ENCODE measurements around the gene EXT2. TPM values are rescaled to one million over a fixed set of nuclear protein-coding genes. Genes with fewer than 3 reads are reported as not detected.
A peak's percentile ranks its signal among the peaks of the same experiment; 100 is the strongest.

EXT2 gene
- total and polyA plus RNA-seq, 10 of the 15 experiments (the other 5 are each of a cell fraction or from before 2014, with no cell fraction given) = 3.8 to 31.4 (median 17.9) TPM

GRCh38 chr11:44095506-44096359, at the start of gene EXT2 (continued):
- TF ChIP-seq BCLAF1 (IDR thresholded peaks at IDR 0.05) (no peak), ATF2 (IDR thresholded peaks at IDR 0.05; ENCODE audit: low read length) (no peak), CREM (IDR thresholded peaks at IDR 0.05; ENCODE audit: low read depth) (no peak), NR2F1 (conservative IDR thresholded peaks at IDR 0.05) (peak; percentile 57; the same call in 1 of the 2 replicates), IKZF1 (conservative IDR thresholded peaks at IDR 0.05) (peak; percentile 78), YBX1 (IDR thresholded peaks at IDR 0.05) (no peak), CEBPB (IDR thresholded peaks at IDR 0.05; ENCODE audit: borderline replicate concordance in 1 of 2, low read depth in 2 of 2, low read length in 2 of 2) (no peak), CTCF (IDR thresholded peaks at IDR 0.05 in 2 of 3, conservative IDR thresholded peaks at IDR 0.05 in 1 of 3; ENCODE audit: control insufficient read depth in 2 of 3, extremely low read depth in 1 of 3, insufficient read depth in 1 of 3, low read depth in 3 of 3, low read length in 3 of 3) (peak; percentile 87 to 93 (median 92)), POLR2A (IDR thresholded peaks at IDR 0.05; ENCODE audit: low read depth, low read length) (peak; percentile 77), CREB1 (IDR thresholded peaks at IDR 0.05; ENCODE audit: low read depth) (no peak), RAD51 (IDR thresholded peaks at IDR 0.05) (no peak), NFYB (IDR thresholded peaks at IDR 0.05; ENCODE audit: insufficient read depth, low read depth, low read length) (no peak), ZNF207 (IDR thresholded peaks at IDR 0.05; ENCODE audit: borderline replicate concordance) (peak; percentile 87; the same call in 1 of the 2 replicates), ZBTB40 (IDR thresholded peaks at IDR 0.05; ENCODE audit: borderline replicate concordance) (0 out of 2 replicates have a peak, but pooled peaks have one; percentile 17), PBX3 (IDR thresholded peaks at IDR 0.05; ENCODE audit: insufficient replicate concordance, low read depth, low read length) (no peak), TCF3 (IDR thresholded peaks at IDR 0.05; ENCODE audit: borderline replicate concordance, insufficient read depth, low read depth, low read length) (no peak)

All from GM12878 (cell line).